GM19463 (cell line): ENCODE data around the gene PBX2.
A peak's percentile ranks its signal among the peaks of the same experiment; 100 is the strongest.
"Not testable (repeated sequence)": the region's sequence is repeated elsewhere in the genome, so short reads cannot be mapped to it uniquely, and the experiment has no call there.

ENCODE experiments used
- ATAC-seq: cut with Tn5 transposase; IDR thresholded peaks from one replicate; pipeline ENCODE4 v1.9.1; 2021; ENCODE audit warnings: mild to moderate bottlenecking, moderate library complexity; ENCODE audit not compliant: unreplicated experiment

The PBX2 gene

GRCh38 chr6:32187725-32188380, 2.1 kb downstream of the PBX2 start:
- ATAC-seq, result not testable (repeated sequence)

- no peak for ATAC-seq
These were observed 2.8 kb downstream of the PBX2 start for GRCh38 chr6:32187009-32187709.

GRCh38 chr6:32186151-32186840, 3.7 kb downstream of the PBX2 start:
- ATAC-seq, result not testable (repeated sequence)

- ATAC-seq, result not testable (repeated sequence)
These were observed 4.3 kb downstream of the PBX2 start for GRCh38 chr6:32185681-32186131.

- no peak for ATAC-seq
These were observed 5.8 kb downstream of the PBX2 start, which contains the start of gene AGER for GRCh38 chr6:32184084-32184640. Gene AGER (minus strand): TSS chr6:32184253. CDS start chr6:32184222, 31 bp downstream.

GRCh38 chr6:32183483-32184083, 6.4 kb downstream of the PBX2 start:
- no peak for ATAC-seq

- no peak for ATAC-seq
These were observed 7.0 kb downstream of the PBX2 start for GRCh38 chr6:32183030-32183429.

GRCh38 chr6:32182555-32182981, 7.4 kb downstream of the PBX2 start:
- ATAC-seq, result no peak

GRCh38 chr6:32181915-32182529, 8.0 kb downstream of the PBX2 start:
- no peak for ATAC-seq

- no peak for ATAC-seq
These were observed 8.8 kb downstream of the PBX2 start for GRCh38 chr6:32181148-32181702.

- no peak for ATAC-seq
These were observed 10.1 kb downstream of the PBX2 start for GRCh38 chr6:32179766-32180405.

GRCh38 chr6:32178547-32179440, 11.2 kb downstream of the PBX2 start:
- ATAC-seq, result no peak

GRCh38 chr6:32177788-32178546, 12.0 kb downstream of the PBX2 start, which contains the start of gene RNF5:
Gene RNF5 (plus strand): TSS chr6:32178405. CDS start chr6:32178512, 107 bp downstream.
- ATAC-seq, result peak; percentile 76

GRCh38 chr6:32177183-32177787, 12.7 kb downstream of the PBX2 start:
- ATAC-seq, result no peak

- ATAC-seq, result no peak
These were observed 13.4 kb downstream of the PBX2 start for GRCh38 chr6:32176476-32177182.

GRCh38 chr6:32175711-32176475, 14.1 kb downstream of the PBX2 start, which contains the start of gene AGPAT1:
Gene AGPAT1 (minus strand): TSS chr6:32176084. CDS start chr6:32171496, 4,588 bp downstream.
- peak; percentile 49 for ATAC-seq
